ENCODE results near the gene SLC25A38.
"Not testable (repeated sequence)": the region's sequence is repeated elsewhere in the genome, so short reads cannot be mapped to it uniquely, and the experiment has no call there.

DNA sequence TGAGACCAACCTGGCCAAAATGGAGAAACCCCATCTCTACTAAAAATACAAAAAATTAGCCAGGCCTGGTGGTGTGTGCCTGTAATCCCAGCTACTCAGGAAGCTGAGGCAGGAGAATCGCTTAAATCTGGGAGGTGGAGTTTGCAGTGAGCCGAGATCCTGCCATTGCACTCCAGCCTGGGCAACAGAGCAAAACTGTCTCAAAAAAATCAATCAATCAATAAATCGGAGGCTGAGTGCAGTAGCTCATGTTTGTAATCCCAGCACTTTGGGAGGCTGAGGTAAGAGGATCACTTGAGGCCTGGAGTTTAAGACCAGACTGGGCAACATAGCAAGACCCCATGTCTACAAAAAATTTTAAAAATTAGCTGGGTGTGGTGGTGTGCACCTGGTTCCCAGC lies 32.1 kb downstream of the SLC25A38 start:
- TF ChIP-seq POLR2A (IDR thresholded peaks at IDR 0.05), result not testable (repeated sequence)
- TF ChIP-seq, protein P1, sequence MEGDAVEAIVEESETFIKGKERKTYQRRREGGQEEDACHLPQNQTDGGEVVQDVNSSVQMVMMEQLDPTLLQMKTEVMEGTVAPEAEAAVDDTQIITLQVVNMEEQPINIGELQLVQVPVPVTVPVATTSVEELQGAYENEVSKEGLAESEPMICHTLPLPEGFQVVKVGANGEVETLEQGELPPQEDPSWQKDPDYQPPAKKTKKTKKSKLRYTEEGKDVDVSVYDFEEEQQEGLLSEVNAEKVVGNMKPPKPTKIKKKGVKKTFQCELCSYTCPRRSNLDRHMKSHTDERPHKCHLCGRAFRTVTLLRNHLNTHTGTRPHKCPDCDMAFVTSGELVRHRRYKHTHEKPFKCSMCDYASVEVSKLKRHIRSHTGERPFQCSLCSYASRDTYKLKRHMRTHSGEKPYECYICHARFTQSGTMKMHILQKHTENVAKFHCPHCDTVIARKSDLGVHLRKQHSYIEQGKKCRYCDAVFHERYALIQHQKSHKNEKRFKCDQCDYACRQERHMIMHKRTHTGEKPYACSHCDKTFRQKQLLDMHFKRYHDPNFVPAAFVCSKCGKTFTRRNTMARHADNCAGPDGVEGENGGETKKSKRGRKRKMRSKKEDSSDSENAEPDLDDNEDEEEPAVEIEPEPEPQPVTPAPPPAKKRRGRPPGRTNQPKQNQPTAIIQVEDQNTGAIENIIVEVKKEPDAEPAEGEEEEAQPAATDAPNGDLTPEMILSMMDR (IDR thresholded peaks at IDR 0.05), result not testable (repeated sequence)
